Erythroblast (primary cell): Measurements from ENCODE around the gene KDM2A.

Source experiments
- DNase-seq, 2 experiments: peaks; one replicate each; lab custom pipeline; 2025; lab: John Stamatoyannopoulos, UW
- GATA1 ChIP-seq: IDR thresholded peaks from 2 replicates; pipeline ENCODE4 v1.6.1; 2011; ENCODE audit warnings: low read depth, mild to moderate bottlenecking, control low read depth, low read length, moderate library complexity
- POLR2A ChIP-seq: IDR thresholded peaks from 2 replicates; pipeline ENCODE4 v1.6.1; 2011; ENCODE audit warnings: mild to moderate bottlenecking, low read length

Gene KDM2A

DNA sequence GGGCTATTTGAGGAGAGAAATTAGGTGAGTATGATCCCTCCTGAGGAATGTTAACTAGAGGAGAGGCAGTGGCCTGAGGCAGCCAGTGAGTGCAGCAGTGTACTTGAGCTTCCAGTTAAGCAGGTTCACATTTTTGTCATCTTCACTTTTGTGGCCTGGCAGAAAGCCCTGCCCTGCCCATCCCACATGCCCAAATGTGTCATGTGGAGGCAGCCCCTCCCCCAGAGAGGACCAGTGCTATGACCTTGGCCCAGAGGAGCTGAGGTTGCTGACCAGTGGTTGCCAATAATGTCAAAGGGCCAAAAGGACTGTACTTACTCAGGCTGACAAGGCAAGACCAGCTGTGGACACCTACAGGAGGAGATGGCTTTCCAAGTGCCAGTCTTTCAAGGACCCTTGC, 129.6 kb downstream of the KDM2A start:
- no peak for DNase-seq
- TF ChIP-seq GATA1 (no peak), POLR2A (no peak)

DNA sequence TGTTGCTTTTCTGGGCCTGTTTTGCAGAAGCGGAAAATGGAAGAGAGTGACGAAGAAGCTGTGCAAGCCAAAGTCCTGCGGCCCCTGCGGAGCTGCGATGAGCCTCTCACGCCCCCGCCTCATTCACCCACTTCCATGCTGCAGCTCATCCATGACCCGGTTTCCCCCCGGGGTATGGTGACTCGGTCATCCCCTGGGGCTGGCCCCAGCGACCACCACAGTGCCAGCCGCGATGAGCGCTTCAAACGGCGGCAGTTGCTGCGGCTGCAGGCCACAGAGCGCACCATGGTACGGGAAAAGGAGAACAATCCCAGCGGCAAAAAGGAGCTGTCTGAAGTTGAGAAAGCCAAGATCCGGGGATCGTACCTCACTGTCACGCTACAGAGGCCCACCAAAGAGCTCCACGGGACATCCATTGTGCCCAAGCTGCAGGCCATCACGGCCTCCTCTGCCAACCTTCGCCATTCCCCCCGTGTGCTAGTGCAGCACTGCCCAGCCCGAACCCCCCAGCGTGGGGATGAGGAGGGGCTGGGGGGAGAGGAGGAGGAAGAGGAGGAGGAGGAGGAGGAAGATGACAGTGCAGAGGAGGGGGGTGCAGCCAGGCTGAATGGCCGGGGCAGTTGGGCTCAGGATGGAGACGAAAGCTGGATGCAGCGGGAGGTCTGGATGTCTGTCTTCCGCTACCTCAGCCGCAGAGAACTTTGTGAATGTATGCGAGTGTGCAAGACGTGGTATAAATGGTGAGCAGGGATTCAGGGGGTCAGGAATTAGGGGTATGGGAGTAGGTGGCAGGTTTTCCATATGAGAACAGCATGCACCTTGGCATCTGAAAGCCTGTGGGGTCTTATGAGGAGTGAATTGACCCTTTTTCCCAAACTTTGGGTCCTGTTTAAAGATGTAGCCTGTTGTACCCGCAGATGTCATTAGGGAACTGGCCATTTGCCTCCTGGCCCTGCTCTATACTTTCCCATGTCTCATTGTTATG, 131.3 kb downstream of the KDM2A start:
- TF ChIP-seq POLR2A (no peak), GATA1 (no peak)
- DNase-seq, result no peak

DNA sequence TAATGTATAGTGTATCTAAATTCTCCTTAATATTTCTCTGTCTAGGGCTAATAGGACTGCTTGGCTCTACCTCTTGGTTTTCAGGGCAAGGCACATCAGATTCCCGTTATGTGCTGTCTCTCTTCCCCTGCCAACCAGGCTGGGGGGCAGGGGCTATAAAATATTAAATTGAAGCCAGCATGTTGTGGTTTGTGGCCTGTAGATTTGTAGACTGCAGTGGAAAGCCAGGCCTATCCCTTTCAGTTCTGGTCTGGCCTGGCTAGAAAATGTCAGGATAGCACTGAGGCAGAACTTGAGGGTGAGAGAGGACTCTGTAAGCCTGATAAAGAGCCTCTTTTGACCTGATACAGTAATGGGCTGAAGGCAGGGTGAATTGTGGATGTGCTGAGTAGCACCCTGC, 132.8 kb downstream of the KDM2A start:
- no peak for DNase-seq
- TF ChIP-seq POLR2A, result no peak
- TF ChIP-seq GATA1, result no peak

DNA sequence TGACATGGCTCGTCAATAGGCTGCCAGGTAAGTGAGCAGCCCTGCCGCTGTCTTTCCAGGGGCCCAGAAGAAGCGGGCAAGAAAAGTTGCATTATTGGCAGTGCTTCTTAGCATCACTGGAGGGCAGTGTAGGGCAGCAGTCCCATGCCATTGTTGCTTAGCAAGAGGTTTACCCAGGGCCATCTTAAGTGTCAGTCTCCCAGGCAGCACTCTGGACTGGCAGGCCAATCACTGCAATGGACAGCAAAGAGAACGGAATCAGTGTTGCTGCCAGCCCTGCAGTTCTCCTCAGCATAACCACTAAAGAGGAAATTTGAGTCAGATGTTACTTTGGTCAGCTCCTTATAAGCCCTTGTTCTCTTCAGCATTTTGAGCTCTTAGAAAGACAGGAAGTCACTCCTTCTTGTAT, 133.8 kb downstream of the KDM2A start:
- peak; percentile 66 to 76 for DNase-seq

DNA sequence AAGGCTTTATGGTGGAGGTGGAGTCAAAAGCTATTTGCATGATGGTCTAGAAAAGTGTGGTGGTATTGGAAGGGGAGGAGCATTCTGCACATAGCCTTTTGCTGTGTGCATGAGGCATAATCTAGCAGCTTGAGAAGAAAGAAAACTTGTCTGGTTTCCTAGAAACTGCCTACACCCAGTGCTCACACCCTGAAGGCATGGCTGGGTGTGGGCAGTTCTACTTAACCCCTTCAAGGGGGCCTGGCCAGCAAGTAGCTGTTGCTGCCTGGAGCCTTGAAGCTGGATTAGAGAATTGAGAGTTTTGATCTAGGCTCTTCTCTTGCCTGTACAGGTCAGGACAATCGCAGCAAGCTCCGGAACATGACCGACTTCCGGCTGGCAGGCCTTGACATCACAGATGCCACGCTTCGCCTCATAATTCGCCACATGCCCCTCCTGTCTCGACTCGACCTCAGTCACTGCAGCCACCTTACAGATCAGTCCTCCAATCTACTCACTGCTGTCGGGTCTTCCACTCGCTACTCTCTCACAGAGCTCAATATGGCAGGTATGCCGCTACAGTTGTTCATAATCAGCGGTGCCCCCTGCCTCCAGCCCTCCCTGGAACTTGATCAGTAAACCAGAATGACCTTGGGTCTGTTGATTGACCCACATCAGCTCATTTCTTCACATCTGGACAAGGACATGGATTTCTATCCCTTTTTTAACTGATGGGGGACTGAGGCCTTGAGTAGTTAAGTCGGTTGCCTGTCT, 135.0 kb downstream of the KDM2A start:
- peak; percentile 75 to 86 for DNase-seq
- TF ChIP-seq GATA1 (no peak), POLR2A (no peak)

More for the DNA sequence above, 133.8 kb downstream of the KDM2A start:
- TF ChIP-seq GATA1 (no peak), POLR2A (no peak)

DNA sequence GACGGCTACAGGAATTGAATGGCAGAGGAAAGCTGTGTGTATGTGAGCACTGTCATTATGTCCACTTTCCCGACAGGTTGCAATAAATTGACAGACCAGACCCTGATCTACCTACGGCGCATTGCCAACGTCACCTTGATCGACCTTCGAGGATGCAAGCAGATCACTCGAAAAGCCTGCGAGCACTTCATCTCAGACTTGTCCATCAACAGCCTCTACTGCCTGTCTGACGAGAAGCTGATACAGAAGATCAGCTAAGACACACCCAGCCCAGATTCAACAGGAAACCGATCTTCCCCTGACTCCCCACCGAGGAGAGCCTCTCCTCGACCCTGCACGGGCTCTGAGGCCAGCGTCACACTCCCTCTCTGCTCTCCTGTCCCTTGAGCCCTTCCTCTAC, 135.7 kb downstream of the KDM2A start:
- no peak for TF ChIP-seq GATA1
- TF ChIP-seq POLR2A, result no peak
- DNase-seq, result peak; percentile 48 to 64

DNA sequence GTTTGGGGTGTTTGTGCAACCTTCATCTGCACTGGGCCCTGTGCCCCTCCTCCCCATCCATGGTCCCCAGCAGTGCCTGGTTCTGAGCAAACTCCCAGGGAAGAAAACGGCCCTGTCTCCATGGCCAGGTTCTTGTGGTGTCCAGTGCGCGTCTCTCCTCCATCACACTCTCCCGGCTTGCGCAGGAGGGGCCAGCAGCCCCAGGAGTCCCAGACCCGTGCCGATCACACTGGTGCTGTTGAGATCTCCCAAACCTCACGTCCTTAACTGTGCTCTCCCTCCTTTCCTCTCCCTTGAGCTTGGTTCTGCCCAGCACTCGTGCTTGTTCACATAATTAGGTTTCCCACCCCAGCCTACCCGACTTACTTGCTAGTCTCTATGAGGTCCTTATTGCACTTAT, 136.3 kb downstream of the KDM2A start:
- TF ChIP-seq POLR2A (no peak), GATA1 (no peak)
- DNase-seq, result no peak

DNA sequence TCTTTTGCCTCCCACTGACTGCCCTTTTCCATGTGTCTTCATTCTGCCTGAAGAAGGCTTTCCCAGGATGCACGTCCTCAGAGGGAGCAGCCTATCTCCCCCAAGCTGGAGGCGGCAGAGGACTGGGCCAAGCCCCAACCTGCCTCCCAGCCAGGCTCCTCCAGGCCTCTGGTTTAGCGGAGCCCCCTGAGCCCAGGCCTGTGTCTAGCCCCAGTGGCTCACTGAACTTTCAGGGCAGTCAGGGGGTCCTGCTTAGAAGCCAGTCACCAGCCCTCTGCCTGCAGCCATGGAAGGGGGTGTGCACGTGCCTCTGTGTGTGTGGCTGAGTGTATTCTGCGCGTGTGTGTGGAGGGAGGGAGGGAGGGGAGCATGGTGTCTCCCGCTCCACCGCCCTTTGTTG, 136.8 kb downstream of the KDM2A start:
- TF ChIP-seq GATA1, result no peak
- TF ChIP-seq POLR2A, result no peak
- no peak for DNase-seq

DNA sequence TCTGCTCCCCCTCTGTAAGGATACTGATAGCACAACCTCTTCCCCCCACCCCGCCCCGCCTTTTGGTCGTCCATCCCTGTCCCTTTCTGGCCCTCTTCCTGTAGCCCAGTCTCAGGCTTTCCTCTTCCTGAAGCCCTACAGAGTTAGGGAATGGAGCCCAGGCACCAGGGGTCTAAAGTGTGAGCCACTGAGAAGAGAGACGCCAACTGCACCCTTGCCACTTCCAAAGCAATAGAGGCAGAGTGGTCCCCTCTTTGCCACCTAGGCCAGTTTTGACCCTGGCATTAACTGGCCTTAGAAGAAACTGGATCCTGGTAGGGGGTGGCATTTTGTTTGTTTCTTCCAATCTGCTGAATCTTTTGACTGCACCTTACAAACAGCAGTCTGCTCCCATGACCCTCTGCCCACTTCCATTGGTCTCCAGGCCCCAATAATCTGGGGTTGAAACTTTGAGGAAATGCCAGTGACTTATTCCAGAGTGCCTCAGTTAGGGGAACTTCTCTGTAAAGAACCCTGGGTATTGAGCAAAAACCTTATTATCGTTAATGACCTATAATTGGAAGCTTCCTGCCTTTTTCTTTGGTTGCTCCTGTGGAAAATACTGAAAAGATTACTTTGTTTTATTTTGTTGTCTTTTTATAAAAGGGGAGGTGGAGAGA, 137.5 kb downstream of the KDM2A start:
- TF ChIP-seq GATA1, result no peak
- no peak for TF ChIP-seq POLR2A
- DNase-seq, result no peak

DNA sequence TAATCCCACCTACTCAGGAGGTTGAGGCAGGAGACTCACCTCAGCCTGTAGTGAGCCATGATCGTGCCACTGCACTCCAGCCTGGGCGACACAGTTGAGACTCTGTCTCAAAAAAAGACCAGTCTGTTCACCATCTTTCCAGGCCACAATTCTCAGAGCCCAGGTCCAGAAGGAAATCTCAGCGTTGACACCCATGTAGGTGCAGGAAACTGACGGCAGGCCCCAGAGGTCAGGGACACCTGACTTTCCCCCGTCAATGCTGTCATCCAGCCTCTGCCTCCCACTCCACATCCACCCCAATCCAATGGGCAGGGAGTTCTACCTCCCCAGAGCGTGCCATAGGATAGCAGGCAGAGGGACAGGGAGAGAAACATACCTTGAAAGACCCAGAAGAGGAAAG, 141.3 kb downstream of the KDM2A start:
- TF ChIP-seq GATA1, result no peak
- no peak for TF ChIP-seq POLR2A
- DNase-seq, result no peak

DNA sequence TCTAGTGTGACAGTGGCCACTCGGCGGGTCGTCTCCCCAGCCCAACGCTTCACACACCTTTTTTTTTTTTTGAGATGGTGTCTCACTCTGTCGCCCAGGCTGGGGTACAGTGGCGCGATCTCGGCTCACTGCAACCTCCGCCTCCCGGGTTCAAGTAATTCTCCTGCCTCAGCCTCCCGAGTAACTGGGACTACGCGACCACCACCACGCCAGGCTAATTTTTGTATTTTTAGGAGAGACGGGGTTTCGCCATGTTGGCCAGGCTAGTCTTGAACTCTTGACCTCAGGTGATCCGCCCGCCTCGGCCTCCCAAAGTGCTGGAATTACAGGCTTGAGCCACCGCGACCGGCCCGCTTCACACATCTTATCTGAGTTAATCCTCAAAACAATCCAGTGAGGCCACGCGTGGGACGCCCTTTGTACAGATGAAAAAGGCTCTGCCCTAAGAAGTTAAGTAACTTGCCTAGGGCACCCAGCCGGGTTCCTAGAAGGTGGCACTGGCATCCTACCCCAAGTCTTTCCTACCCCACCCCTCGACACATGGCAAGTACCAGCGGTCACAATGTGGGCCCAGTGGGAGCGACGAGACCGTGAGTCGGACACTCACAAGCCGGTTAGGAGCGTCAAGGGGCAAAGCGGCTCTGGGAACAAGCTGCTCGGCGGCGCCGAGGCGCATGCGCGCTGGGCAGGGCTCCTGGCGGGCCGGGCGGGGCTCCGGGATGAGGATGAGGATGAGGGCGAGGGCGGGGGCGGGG, 142.0 kb downstream of the KDM2A start:
- peak; percentile 47 to 63 for DNase-seq

DNA sequence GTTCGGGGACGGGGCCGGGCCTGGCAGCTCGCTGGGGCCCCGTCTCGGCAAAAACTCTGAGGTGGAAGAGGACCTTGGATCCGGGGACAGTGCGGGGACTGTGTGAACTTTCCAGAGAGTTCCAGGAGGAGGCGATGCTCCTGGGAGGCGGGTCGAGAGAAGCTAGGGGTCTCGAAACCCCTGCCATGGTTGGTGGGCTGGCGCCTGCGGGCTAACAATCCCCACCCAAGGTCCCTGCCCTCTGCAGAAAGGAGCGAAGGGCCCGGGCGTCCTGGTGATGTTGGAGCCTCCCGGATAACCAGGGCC, 142.5 kb downstream of the KDM2A start:
- no peak for DNase-seq
- TF ChIP-seq POLR2A (no peak), GATA1 (no peak)

DNA sequence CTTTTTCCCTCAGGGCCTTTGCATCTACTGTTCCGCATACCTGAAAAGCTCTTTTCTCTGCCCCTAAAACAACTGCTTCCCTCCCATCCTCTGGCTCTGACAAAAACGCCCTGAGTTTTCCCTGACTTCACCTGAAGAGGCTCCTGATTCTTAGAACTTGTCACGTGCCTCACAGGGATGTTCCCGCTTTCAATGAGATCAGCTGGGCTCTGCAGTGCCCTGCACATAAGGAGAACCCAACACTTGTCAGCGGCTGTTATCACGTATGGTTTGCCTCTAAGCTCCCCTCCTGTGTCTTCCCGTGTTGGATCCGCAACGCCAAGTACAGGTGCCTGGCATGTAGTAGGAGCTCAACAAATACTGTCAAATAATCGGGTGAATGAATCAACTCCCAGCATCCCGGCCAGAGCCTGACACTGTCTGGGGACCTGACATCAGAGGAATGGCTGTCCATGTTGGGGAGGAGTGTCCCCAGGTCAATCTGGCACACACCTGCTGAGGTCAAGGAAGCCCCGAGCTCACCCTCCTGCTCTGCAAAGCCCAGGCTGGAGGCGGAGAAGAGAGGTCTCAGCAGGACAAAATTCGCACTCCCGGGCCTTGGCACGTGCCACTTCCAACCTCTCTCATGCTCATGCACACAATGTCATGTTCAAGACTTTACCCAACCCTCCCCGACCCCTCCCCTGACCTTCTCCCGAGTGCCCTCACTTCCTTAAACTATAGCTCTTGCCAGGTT, 143.1 kb downstream of the KDM2A start:
- DNase-seq, result no peak
- no peak for TF ChIP-seq POLR2A
- TF ChIP-seq GATA1, result no peak
